Smooth muscle cell (in vitro differentiated cells): ENCODE data around the gene TMTC1. TPM values are rescaled to one million over a fixed set of nuclear protein-coding genes. Genes with fewer than 3 reads are reported as not detected.

ENCODE experiments used
- DNase-seq: peaks from one replicate; lab custom pipeline; 2025; ENCODE audit not compliant: unreplicated experiment; lab: John Stamatoyannopoulos, UW
- H2AFZ ChIP-seq: fragments of 200-600 bp; sonication (generic); 2 replicates; pipeline ENCODE4 v1.6.0; 2016; ENCODE audit warnings: antibody characterized with exemption, low read depth, mild to moderate bottlenecking
- H3F3A ChIP-seq: fragments of 200-600 bp; sonication (generic); 2 replicates; pipeline ENCODE4 v1.6.0; 2017; ENCODE audit warnings: antibody characterized with exemption, low read depth
- H3K27ac ChIP-seq: fragments of 200-600 bp; sonication (generic); 2 replicates; pipeline ENCODE4 v1.5.1; 2016; ENCODE audit warnings: low read depth, mild to moderate bottlenecking
- H3K27me3 ChIP-seq: fragments of 200-600 bp; sonication (generic); 2 replicates; pipeline ENCODE4 v1.6.1; 2016; ENCODE audit warnings: low read depth, mild to moderate bottlenecking
- H3K36me3 ChIP-seq: fragments of 200-600 bp; sonication (generic); 2 replicates; pipeline ENCODE4 v1.5.1; 2016; ENCODE audit warnings: low read depth
- H3K4me1 ChIP-seq: fragments of 200-600 bp; sonication (generic); 2 replicates; pipeline ENCODE4 v1.5.1; 2016; ENCODE audit warnings: low read depth
- H3K4me2 ChIP-seq: fragments of 200-600 bp; sonication (generic); 2 replicates; pipeline ENCODE4 v1.6.0; 2016; ENCODE audit warnings: mild to moderate bottlenecking
- H3K4me3 ChIP-seq: fragments of 200-600 bp; sonication (generic); 2 replicates; pipeline ENCODE4 v1.5.1; 2016; ENCODE audit warnings: mild to moderate bottlenecking
- H3K79me2 ChIP-seq: fragments of 200-600 bp; sonication (generic); 2 replicates; pipeline ENCODE4 v1.6.0; 2016; ENCODE audit warnings: low read depth, mild to moderate bottlenecking
- H3K9ac ChIP-seq: fragments of 200-600 bp; sonication (generic); 2 replicates; pipeline ENCODE4 v1.6.0; 2016; ENCODE audit warnings: low read depth
- H3K9me3 ChIP-seq: fragments of 200-600 bp; sonication (generic); replicated peaks from 2 replicates; pipeline ENCODE4 v1.5.1; 2016; ENCODE audit warnings: low read depth
- H4K20me1 ChIP-seq: fragments of 200-600 bp; sonication (generic); 2 replicates; pipeline ENCODE4 v1.6.0; 2016; ENCODE audit warnings: low read depth
- WGBS: methylation state at CpG from one replicate; pipeline ENCODE4 v1.1.7; 2016; ENCODE audit warnings: low lambda C conversion rate; 5-methylcytosine and 5-hydroxymethylcytosine counted together
- polyA plus RNA-seq: library from polyadenylated mRNA; unstranded; fragments of >200 nt; fragmentation: Nextera tagmentation; extraction: Ambion mirVana; gene quantifications from 2 replicates; pipeline ENCODE4 v1.2.1, GENCODE V29; 2016
- total RNA-seq: library from RNA; depleted of rRNA; stranded (reverse); fragments of >200 nt; gene quantifications from 2 replicates; pipeline ENCODE4 v1.2.3, GENCODE V29; 2014
- TF ChIP-seq, protein P1 (sequence below): fragments of 200-600 bp; sonication (generic); IDR thresholded peaks from 2 replicates; pipeline ENCODE4 v1.5.1; 2017; ENCODE audit warnings: borderline replicate concordance, mild to moderate bottlenecking, antibody characterized with exemption; ENCODE audit not compliant: insufficient read depth, poor library complexity, severe bottlenecking

Gene TMTC1
- total and polyA plus RNA-seq, 2 experiments from 2014 or later: 3.5 to 8.7 TPM

DNA sequence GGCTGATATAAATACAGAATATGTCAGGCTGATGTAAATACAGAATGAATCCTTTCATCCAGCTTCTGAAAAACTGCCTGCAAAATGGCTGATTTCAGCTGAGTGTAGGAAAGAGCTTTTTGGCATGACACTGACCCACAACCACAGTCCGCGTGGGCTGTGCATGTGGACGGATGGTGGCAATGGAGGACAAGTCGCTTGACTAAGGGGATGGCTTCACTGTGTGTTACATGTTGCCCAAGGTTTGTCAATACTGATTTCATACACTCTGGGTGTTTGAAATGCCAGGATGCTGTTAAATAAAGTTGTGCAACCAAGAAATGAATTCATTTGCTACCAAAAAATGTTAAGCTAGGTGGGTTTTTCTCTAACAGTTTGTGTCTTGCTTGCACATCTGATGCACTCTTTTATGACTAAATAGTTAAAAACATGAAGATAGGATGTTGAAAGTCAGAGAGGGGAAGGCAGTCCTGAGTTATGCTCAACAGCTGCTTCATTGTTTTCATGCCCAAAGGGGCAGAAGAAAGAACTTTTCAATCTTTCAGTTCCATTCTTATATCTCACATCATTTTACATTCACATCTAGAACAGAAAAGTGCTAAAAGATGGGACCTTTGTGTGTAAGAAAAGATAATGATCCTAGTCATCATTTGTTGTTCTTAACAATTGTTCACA, 249.8 kb downstream of the TMTC1 start:
- Histone ChIP-seq H3K4me3 (no peak overlapping the region), H3K27ac (no peak overlapping the region), H3K36me3 (no peaks in the 10 kb centered on the region), H3F3A (no peaks in the 10 kb centered on the region), H4K20me1 (no peaks in the 10 kb centered on the region), H2AFZ (no peak overlapping the region), H3K27me3 (no peaks in the 10 kb centered on the region), H3K79me2 (no peaks in the 10 kb centered on the region), H3K4me1 (no peaks in the 10 kb centered on the region), H3K9me3 (no peaks in the 10 kb centered on the region), H3K9ac (no peak overlapping the region), H3K4me2 (no peak overlapping the region)
- no peak for DNase-seq
- 73% methylated on average over 4 of the region's 4 CpGs for WGBS
- TF ChIP-seq, protein P1, sequence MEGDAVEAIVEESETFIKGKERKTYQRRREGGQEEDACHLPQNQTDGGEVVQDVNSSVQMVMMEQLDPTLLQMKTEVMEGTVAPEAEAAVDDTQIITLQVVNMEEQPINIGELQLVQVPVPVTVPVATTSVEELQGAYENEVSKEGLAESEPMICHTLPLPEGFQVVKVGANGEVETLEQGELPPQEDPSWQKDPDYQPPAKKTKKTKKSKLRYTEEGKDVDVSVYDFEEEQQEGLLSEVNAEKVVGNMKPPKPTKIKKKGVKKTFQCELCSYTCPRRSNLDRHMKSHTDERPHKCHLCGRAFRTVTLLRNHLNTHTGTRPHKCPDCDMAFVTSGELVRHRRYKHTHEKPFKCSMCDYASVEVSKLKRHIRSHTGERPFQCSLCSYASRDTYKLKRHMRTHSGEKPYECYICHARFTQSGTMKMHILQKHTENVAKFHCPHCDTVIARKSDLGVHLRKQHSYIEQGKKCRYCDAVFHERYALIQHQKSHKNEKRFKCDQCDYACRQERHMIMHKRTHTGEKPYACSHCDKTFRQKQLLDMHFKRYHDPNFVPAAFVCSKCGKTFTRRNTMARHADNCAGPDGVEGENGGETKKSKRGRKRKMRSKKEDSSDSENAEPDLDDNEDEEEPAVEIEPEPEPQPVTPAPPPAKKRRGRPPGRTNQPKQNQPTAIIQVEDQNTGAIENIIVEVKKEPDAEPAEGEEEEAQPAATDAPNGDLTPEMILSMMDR: no peak

DNA sequence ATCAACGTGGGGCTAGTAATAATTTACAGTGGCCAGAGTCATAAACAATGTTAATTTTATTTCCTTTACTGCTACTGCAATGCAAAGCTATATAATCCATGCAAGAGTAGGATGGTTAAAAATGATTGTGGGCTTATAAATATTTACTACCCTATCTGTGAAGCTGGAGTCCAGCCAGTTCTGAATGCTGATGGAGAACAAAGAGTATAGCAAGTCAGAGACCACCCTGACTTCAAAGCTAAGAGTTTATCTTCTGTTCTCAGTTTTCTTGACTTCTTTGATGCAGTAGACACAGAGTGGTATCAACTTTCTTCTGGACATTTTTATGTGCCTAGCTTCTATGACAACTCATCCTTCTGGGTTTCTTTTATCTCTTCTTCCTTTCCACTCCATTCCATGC, 252.3 kb downstream of the TMTC1 start:
- no peaks in the 10 kb centered on the region for H3K27me3 ChIP-seq
- H4K20me1 ChIP-seq: no peaks in the 10 kb centered on the region
- H3K79me2 ChIP-seq: no peaks in the 10 kb centered on the region
- no peak overlapping the region for H2AFZ ChIP-seq
- H3F3A ChIP-seq: no peaks in the 10 kb centered on the region
- DNase-seq: no peak
- H3K27ac ChIP-seq: no peak overlapping the region
- no peak overlapping the region for H3K4me3 ChIP-seq
- 74% methylated on average over 1 of the region's 1 CpG for WGBS
- H3K4me1 ChIP-seq: no peaks in the 10 kb centered on the region
- H3K9me3 ChIP-seq: no peaks in the 10 kb centered on the region
- TF ChIP-seq, protein P1: no peak
- H3K9ac ChIP-seq: no peak overlapping the region
- no peak overlapping the region for H3K4me2 ChIP-seq
- no peaks in the 10 kb centered on the region for H3K36me3 ChIP-seq

DNA sequence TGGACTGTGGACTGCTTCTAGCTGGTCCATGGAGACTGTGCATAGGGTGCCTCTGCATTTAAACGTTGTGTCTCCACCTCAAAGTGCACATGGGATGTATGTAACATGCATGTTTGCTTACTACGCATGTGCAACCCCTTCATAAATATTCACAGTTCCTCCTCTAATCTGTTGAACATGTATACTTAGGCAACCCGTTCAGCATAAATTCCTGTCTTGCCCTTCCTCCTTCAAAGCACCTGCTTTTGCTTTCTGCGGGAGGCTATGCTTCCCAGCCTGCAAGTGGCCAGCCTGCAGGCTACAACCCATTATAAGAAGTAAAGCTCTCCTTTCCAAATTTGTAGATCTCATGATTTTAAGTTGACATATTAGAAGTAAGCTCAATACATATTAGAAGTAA, 253.3 kb downstream of the TMTC1 start:
- TF ChIP-seq, protein P1: no peak
- WGBS: 96% methylated on average over 4 of the region's 4 CpGs
- Histone ChIP-seq H4K20me1 (no peaks in the 10 kb centered on the region), H3K4me1 (no peaks in the 10 kb centered on the region), H3K36me3 (no peaks in the 10 kb centered on the region), H3K9ac (no peak overlapping the region), H3K79me2 (no peaks in the 10 kb centered on the region), H3K9me3 (no peaks in the 10 kb centered on the region), H3K27ac (no peak overlapping the region), H2AFZ (no peak overlapping the region), H3K4me2 (no peak overlapping the region), H3F3A (no peaks in the 10 kb centered on the region), H3K27me3 (no peaks in the 10 kb centered on the region), H3K4me3 (no peak overlapping the region)
- no peak for DNase-seq

DNA sequence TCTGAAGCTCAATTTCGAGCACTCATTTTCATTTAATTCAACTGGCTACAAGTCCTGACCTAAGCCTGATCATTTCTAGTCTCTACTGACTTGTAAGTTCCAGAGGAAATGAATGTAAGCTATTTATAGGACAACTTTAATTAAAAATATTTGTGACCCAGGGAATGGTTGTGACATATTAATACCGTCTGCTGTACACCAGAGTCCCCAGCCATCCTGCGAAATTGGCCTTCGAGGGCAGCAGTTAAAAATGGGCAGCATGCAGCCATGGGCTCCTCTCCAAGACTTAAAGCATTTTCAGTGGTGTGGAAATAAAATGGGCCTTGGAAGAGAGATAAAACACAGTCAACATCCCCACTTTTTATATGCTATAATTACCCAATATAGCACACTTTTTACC, 255.6 kb downstream of the TMTC1 start:
- Histone ChIP-seq H3K27me3 (no peaks in the 10 kb centered on the region), H3K9me3 (no peaks in the 10 kb centered on the region), H3K9ac (no peak overlapping the region), H4K20me1 (no peaks in the 10 kb centered on the region), H3K36me3 (no peaks in the 10 kb centered on the region), H3K79me2 (no peaks in the 10 kb centered on the region), H3K4me1 (no peaks in the 10 kb centered on the region), H3K4me2 (no peak overlapping the region), H3K27ac (no peak overlapping the region), H3K4me3 (no peak overlapping the region), H2AFZ (no peak overlapping the region), H3F3A (no peaks in the 10 kb centered on the region)
- TF ChIP-seq, protein P1: no peak
- DNase-seq: no peak
- 91% methylated on average over 4 of the region's 4 CpGs for WGBS
